GM18517 (cell line): ENCODE data around the gene SYT2.

Experiments
- ATAC-seq: cut with Tn5 transposase; IDR thresholded peaks from one replicate; pipeline ENCODE4 v1.9.1; 2021; ENCODE audit warnings: mild to moderate bottlenecking, moderate library complexity; ENCODE audit not compliant: unreplicated experiment

Gene SYT2

DNA sequence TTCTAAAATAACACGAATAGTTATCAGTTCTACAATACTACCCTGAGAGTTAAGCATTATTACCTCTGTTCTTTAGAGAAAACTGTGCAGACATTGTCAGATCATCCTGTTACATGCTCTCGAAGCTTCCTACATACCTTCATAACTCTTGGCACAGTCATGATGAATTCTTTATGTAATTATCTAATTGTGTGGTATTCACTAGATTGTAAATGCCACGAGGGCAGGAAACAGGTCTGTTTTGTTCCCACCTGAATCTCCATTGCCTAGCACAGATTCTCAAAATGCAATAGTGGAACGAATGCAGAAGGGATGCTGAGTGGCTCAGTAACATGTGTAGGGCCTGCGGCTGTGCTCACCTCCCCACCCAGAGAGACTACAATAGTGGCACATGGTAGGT, 3.4 kb downstream of the SYT2 start:
- no peak for ATAC-seq

DNA sequence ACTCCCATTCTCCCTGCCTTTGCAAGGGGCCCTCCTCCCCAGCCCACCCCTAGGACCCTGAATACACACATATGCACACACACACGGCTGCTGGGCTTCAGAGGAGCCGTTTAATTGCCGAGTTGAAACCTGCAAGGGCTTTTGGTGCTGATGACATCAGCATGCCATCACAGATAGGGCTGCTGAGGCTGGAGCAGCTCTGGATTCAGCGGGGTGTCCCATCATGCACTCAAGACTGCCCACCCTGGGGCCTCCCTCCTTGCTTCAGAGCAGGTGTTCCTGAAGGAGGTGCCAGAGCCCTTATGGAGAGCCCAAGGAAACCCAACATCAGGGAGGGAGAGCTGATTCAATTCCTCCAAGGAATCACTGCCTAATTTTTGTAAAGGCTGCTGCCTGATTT, 5.7 kb downstream of the SYT2 start:
- no peak for ATAC-seq

DNA sequence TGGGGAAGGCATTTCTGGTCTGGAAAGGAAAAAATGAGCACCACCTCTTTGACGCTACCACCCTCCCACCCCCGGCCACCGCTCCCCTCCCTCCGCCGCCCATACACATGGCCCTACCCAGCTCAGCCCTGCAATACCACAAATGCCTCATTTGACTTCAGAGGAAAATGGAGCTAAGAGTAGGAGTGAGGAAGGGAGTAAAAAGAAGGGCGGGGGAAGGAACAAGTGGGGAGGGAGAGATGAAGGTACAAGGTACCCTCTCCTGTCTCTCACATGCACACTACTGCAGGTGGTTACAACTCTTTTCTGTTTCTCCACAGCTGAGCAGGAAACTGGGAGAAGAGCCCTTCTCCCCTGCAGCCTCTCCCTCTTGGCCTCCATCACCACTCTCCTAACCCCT, 7.1 kb downstream of the SYT2 start:
- no peak for ATAC-seq

DNA sequence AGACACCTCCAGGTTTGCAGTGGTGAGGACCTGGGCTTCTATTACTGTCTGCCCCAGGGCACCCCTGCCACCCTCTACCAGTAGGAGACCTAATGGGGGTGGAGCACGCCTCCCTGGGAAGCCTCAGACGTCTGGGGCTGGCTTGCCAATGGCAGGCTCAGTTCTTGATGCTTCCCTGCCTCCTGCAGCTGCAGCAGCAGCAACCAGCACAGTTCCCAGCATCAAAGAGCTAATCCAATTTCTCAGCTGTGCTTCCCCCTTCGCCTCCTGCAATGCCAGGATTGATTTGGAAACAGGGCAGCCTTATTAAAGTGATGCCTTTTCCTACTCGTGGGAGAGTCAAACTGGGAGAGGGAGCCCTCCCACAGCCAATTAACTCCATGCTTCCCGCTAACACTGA, 8.2 kb downstream of the SYT2 start:
- ATAC-seq = no peak

DNA sequence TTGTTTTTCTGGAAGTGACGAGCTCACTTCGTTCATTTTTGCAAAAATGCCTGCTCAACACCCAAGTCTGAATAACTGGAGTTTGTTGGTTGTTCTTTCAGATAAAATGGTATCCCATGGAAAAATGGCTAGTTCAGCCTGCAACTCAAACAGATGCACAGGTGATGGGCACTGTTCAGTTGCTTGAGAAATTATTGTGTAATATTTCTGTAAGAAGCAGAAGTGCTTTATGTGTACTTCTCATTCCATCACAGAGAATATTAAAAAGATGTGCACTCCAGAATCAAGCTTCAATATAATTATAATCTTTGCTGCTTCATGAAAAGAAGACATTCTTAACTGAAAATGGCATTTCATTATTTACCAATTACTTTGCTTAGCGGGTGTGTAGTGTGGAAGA, 9.1 kb downstream of the SYT2 start:
- no peak for ATAC-seq

DNA sequence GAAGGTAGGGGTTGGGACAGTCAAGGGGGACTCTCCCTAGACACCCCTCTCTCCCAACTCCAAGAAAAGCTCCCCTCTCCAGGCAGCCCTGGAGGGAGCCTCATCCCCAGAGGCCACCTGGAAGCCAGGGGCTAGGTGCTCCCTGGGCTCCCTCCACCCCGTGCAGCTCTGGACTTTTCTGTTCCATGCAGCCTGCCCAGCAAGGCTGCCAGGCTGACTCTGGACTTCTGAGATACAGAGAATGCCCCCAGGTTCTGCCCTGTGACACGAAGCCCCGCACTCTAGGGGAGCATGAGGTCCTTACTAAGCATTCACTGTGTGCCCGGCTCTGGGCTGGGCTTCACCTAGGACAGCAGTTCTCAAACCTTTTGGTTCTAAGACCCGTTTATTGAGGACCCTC, 10.2 kb downstream of the SYT2 start:
- no peak for ATAC-seq

DNA sequence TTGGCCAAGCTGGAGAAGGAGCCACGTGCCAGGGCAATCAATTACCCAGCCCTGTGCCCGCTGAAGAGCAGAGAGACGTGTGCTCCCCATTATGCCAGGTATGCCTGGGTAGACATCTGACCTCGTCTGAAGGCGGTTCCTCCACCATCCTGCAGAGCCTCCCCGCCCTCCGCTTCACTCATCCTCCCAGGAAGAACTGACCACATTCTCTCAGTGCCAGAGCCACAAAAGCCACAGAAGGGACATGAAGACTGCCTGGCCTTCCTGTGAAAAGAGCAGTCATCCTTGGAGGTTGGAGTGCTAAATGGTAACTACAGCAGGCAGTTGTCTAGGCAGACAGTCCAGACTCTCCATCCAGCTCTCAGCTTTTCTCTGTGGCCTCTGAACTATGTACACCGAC, 12.0 kb downstream of the SYT2 start:
- no peak for ATAC-seq

DNA sequence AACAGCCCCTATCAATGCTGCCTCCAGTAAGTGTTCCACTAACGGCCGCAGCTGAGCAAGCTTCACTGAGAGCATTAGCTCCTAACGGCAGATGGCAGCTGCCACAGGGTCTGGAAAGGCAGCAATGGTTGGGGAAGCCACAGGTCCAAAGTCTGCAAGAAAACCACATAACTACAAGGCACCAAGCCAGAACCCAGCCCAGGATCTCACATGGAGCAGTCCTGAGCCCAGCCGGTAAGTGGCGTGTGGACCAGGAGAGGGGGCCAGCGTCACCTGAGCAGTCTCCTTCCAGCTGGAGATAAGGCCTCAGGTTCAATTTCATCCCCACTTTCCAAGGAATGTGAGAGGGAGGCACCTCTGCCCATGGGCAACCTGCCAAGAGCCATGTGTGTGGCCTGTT, 13.2 kb downstream of the SYT2 start:
- ATAC-seq = no peak

DNA sequence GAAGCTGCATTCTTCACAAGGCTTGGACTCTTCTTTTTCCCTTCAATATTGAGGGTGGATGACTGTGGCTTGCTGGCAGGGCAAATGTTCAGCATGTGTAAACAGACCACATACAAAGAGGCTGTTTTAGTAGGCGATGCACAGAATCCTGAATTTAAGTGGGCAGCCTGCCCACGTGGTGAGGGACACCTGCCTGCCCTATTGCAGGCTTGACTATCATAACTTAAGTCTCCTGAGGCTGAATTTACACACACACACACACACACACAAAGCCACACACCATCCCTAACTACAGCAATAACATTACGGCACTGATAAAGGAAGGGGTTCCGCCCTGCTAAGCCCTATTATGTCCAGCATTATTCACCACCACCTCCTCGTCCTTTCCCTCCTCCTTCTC, 15.9 kb downstream of the SYT2 start:
- ATAC-seq = no peak

DNA sequence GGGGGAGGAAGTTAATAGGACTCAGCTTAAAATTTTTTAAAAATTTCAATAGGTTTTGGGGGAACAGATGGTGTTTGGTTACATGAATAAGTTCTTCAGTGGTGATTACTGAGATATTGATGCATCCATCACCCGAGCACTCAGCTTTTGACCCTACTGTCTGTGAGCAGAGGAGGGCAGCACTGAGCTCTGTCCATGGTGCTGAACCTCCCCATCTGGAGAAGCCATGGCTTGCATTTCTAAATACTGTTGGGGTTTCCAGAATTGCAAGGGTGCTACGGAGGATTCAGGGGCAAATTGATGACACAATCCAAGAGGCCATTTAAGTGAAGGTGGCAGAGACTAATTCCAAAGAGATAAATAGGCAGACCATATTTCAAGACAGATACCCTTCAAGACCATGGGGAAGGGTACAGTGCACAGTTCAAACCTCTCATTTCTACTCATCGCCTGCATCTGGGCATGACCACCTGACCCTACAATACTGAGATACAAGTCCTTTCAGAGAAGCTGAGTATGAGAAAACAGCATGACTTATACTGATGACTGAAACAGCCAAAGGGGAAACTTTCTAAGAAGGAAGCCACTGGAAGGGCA, 17.2 kb downstream of the SYT2 start:
- ATAC-seq = no peak

DNA sequence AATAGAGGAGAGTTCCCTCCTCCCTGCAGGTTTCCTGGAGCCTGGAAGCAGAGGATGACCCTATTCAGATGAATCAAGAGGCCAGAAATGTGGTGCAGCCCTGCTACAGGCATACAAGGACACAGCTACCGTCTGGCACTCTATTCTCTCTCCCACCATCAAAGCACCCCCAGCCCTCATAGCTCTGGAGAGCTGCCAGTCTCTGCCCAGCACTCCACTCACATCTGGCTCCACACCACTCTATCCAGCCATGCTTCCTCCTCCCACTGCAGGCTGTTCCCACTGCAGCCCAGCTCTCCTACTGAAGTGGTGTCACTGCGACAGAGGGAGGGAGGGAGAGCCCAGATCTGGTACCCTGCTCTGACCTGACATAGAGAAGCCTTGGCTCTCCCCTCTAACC, 18.4 kb downstream of the SYT2 start:
- no peak for ATAC-seq

DNA sequence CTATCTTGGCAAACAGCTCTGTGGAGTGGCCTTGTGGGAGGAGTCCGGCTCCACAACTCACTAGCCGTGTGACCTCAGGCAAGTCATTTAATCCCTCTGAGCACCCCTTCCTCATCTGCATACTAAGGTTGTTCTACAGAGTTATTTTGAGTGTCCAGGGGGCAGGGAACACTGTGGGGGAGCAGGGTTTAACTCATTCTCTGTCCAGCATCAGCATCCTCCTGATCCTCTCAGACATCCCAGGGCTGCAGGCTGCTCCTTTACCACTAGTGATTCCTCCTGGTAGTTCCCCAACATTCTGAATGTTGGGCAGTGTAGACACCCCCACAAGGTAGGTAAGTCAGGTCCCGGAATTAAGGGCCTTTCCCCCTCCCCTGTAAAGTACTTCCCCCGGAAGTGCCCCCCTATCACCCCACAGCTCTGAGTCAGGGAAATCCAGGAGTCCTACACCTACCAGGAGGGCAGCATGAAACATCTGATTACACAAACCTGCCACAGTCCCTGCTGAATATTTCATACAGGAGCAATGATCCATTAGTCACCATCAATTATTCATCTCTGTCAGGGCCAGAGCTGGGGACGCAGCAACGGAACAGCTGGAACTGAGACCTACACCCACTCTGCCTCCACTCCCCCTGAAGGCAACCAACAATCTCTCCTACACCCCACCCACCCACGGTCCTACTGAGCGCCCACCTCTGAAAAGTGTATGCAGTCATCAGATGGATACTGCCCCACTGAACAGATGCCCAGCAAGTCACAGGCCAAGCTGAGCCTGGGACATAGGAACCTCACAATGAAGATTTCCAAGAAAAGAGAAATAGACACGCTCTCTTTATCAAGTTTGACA, 20.5 kb downstream of the SYT2 start:
- no peak for ATAC-seq

DNA sequence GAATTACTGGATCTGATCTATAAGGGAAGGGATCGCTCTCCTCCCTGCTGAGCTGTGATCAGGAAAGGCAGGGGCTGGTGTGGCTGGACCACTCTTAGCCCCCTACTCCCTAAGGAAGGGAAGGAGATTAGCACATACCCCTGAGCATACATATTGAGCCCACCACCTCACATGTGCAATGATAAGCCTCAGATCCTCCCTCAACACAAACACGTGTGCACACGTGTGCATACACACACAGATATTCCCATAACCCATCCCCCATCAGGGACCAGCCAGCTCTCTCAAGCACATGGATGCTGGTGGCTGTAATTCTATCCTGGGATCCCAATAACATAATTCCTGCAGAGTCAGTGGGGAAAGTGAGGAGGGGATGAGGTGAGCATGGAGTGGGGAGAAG, 21.2 kb downstream of the SYT2 start:
- ATAC-seq = no peak

DNA sequence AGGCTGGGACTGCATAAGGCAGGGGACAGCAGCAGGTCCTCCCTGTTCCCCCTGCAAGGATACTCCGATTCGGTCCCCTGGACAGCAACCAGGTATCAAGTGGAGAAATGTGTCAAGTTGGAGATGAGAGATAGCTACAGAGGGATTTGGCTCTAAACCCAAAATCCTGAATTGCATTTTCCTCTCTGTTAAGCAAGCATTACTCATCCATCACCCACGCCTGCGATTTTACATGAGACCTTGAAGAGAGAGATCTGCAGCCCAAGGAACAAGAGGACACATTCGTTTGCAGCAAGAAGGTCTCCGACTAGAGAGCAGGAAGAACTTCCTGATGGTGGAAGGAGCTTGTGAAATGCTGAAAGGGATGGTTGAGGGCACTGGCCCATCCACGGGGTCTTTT, 21.9 kb downstream of the SYT2 start:
- no peak for ATAC-seq

DNA sequence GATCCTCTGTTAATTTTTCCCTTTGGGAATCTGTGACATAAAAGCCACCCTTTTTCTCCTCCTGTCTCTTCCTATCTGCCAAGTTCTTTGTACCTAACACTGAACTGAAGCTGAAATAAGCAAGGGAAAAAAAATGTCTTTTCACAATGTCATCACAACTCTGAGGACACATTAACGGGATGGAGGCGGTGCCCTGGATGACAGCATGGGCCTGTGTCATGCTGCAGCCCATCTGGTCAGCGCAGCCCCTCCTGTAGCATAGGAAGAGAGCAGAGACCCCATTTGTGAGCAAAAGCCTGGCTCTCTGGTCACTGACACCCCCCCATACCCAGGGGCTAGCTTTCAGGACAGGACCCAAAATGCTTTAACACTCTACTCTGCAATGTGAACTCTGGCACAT, 22.5 kb downstream of the SYT2 start:
- no peak for ATAC-seq

DNA sequence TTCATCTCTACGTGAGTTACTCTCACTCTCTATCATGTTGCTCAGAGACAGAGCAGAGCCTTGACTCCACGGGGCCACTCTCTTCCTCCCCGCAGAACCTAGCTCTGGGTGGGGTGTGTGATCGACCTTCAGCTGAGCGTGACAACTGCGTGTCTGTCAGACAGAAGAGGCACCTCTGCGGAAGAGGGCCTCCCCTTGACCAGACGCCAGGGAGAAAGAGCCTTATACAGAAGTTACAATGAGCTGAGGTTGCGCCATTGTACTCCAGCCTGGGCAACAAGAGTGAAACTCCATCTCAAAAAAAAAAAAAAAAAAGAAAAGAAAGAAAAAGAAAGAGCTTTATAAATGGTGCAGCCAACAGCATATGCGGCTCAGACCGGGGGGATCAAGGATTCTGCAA, 22.9 kb downstream of the SYT2 start:
- ATAC-seq = no peak

DNA sequence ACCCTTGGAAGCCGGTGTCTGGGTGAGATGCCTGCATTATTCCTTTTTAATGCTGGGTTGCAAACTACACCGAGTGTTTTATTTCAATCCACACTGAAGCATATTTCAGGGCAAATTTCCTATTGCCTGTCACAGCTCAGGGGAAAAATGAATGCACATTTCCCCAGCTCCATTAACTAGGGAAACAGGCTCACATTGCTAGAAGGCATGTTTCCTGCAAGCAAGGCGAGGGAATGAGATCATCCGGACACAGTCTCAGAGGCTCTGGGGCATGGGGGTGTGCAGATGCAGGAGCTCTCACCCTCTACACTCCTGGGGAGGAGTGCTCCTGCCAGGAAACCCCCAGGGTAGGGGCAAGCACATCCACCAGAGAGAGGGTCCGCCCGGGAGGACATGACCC, 24.6 kb downstream of the SYT2 start:
- ATAC-seq = no peak

DNA sequence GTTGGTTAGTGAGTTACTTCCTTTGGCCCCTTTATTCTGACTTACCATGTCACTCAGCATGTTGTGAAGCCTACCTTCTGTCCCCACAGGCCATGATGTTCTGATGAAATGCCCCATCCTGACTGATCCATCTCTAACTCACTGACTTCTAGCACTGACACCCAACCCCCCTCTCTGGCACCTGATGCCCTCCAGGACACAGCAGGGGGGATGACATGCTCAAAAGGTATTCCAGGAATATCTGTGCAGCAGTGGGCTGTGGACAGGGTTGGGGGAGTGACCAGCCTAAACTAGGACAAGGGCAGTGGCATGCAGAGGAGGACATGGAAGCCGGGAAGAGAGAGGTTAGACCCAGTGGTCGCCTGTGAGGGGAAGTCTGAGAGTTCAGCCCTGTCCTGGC, 25.5 kb downstream of the SYT2 start:
- ATAC-seq = no peak

DNA sequence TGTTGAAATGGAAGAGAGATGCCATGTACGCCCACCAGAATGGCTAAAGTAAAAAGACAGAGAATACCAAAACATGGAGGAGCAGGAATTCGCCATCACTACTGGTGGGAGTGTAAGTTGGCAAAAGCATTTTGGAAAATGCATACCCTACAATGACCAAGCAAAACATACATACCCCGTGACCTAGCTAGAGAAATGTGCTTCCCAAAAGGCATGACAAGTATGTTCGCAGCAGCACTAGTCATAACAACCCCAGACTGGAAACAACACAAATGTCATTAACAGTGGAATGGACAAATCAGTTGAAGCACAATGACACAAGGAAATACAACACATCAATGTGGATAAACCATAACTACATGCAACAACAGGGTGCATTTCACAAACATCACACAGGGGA, 27.2 kb downstream of the SYT2 start:
- ATAC-seq = no peak

DNA sequence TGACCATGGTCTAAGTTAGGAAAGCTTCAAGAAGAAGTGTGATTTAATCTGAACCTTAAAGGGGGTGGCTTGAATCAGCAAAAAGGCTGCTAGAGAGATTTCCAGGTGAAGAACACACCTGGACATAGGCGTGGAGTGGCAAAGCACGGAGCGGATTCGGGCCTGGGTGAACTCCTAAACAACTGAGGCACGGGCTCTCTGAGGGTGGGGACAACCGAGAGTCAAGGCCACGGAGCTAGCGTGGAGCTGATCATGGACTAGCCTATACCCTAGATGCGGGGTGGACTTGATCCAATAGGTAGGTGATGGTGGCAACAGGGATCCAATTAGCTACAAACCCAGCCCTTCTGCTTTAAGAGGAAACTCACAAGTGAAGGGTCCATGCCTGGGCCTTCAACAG, 27.8 kb downstream of the SYT2 start:
- no peak for ATAC-seq

DNA sequence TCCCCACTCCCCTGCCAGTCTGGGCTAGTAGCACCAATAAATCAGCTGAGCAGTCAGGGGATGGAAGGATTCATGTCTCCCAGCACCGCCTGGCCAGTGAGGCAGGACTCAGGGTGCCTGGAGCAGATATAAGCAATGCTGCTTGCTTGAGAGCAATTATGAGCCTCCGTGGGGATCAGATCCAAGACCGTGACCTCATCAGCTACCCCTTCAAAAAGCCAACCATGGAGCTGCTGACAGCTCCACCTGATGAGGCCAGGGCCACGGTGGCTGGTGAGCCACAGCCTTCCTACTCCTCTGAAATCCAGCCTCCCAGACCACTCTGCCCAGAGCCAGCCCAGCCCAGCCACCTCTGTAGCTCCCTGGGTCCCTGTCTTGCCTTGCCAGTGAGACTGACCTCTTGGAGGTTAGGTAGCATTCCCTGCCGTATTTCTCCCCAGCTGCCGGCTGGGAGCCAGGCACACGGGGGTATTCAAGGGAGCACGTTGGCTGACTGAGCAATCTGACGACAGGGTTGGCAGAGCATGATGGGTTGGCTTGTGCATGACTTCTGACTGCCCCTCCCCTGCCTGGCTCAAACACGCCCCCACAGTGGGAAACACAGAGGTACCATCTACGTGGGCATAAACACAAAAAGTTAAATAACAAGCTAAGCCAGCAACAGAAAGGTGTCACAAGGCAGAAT, 28.4 kb downstream of the SYT2 start:
- no peak for ATAC-seq
